ENCODE measurements around the gene TMC1. TPM values are rescaled to one million over a fixed set of nuclear protein-coding genes. Genes with fewer than 3 reads are reported as not detected.

TMC1 gene
- total and polyA plus RNA-seq, 2 of the 13 experiments (the other 11 are each of a cell fraction or from before 2014, with no cell fraction given), result 0.02 to 0.03 TPM

- TF ChIP-seq ZNF264 (CRISPR knock-in tag; IDR thresholded peaks at IDR 0.05), result peak; percentile 77; the same call in 1 of the 2 replicates
- TF ChIP-seq YY1 (IDR thresholded peaks at IDR 0.05; ENCODE audit: insufficient read depth, insufficient replicate concordance, low read depth, low read length), result peak; percentile 37
- no peak for TF ChIP-seq CCAR2 (optimal IDR thresholded peaks at IDR 0.05; ENCODE audit: low read depth, low read length)
- TF ChIP-seq ARNTL (CRISPR knock-in tag; IDR thresholded peaks at IDR 0.05), result peak; percentile 57; the same call in 1 of the 2 replicates
- no peak for TF ChIP-seq U2AF2 (IDR thresholded peaks at IDR 0.05; ENCODE audit: low read depth, low read length)
- TF ChIP-seq HNRNPK (IDR thresholded peaks at IDR 0.05; ENCODE audit: low read depth, low read length, poor library complexity, severe bottlenecking), result no peak
- TF ChIP-seq ZNF766 (CRISPR knock-in tag; IDR thresholded peaks at IDR 0.05; ENCODE audit: borderline replicate concordance), result no peak; the same call in 1 of the 2 replicates
- TF ChIP-seq MYNN (CRISPR knock-in tag; IDR thresholded peaks at IDR 0.05; ENCODE audit: low read depth), result no peak
- TF ChIP-seq ELK4 (CRISPR knock-in tag; IDR thresholded peaks at IDR 0.05; ENCODE audit: borderline replicate concordance), result no peak
- TF ChIP-seq ZNF609 (CRISPR knock-in tag; IDR thresholded peaks at IDR 0.05; ENCODE audit: borderline replicate concordance), result peak; percentile 68; the same call in 1 of the 2 replicates
- TF ChIP-seq CENPBD1 (CRISPR knock-in tag; IDR thresholded peaks at IDR 0.05; ENCODE audit: borderline replicate concordance, low read depth), result no peak
- TF ChIP-seq ZNF235 (CRISPR knock-in tag; IDR thresholded peaks at IDR 0.05; ENCODE audit: borderline replicate concordance), result no peak
- peak; percentile 35; the same call in 1 of the 2 replicates for TF ChIP-seq TAF1 (CRISPR knock-in tag; IDR thresholded peaks at IDR 0.05)
- peak; percentile 80 for TF ChIP-seq XRCC5 (optimal IDR thresholded peaks at IDR 0.05; ENCODE audit: low read length)
- TF ChIP-seq ZNF563 (CRISPR knock-in tag; IDR thresholded peaks at IDR 0.05), result peak; percentile 54; the same call in 1 of the 2 replicates
- TF ChIP-seq SMAD9 (CRISPR knock-in tag; IDR thresholded peaks at IDR 0.05), result no peak
- TF ChIP-seq KLF12 (CRISPR knock-in tag; IDR thresholded peaks at IDR 0.05; ENCODE audit: borderline replicate concordance), result no peak
- TF ChIP-seq ZNF746 (CRISPR knock-in tag; IDR thresholded peaks at IDR 0.05), result 0 out of 2 replicates have a peak, but pooled peaks have one; percentile 32
- no peak for TF ChIP-seq HIVEP1 (CRISPR knock-in tag; IDR thresholded peaks at IDR 0.05)
- peak; percentile 73; the same call in 1 of the 2 replicates for TF ChIP-seq PITX1 (CRISPR knock-in tag; IDR thresholded peaks at IDR 0.05)
- 0 out of 2 replicates have a peak, but pooled peaks have one; percentile 47 for TF ChIP-seq ZSCAN31 (CRISPR knock-in tag; IDR thresholded peaks at IDR 0.05; ENCODE audit: low read depth)
- TF ChIP-seq CBX5 (CRISPR knock-in tag; IDR thresholded peaks at IDR 0.05; ENCODE audit: borderline replicate concordance), result peak; percentile 90
These were observed 336.9 kb downstream of the TMC1 start (continued) for GRCh38 chr9:72858089-72858912.

Measured in HepG2 (cell line).